Brain pericyte (primary cell): ENCODE results near the gene CUTA.
A peak's percentile ranks its signal among the peaks of the same experiment; 100 is the strongest.
"Not testable (repeated sequence)": the region's sequence is repeated elsewhere in the genome, so short reads cannot be mapped to it uniquely, and the experiment has no call there.

Experiments
- DNase-seq: peaks from one replicate; pipeline ENCODE4 v3.0.0-alpha.2; 2012; ENCODE audit warnings: low read depth, low spot score

CUTA gene

GRCh38 chr6:33405386-33405940, 12.4 kb downstream of the CUTA start:
- DNase-seq = no peak

GRCh38 chr6:33404884-33405283, 13.0 kb downstream of the CUTA start:
- no peak for DNase-seq

- not testable (repeated sequence) for DNase-seq
Measured at GRCh38 chr6:33399881-33400280, 18.0 kb downstream of the CUTA start.

GRCh38 chr6:33398601-33399000, 19.3 kb downstream of the CUTA start:
- not testable (repeated sequence) for DNase-seq

GRCh38 chr6:33397541-33397940, 20.4 kb downstream of the CUTA start:
- no peak for DNase-seq

- DNase-seq = no peak
Measured at GRCh38 chr6:33392979-33393378, 24.9 kb downstream of the CUTA start.

- no peak for DNase-seq
Measured at GRCh38 chr6:33392595-33392948, 25.3 kb downstream of the CUTA start.

GRCh38 chr6:33391922-33392594, 25.8 kb downstream of the CUTA start:
- no peak for DNase-seq

- DNase-seq = peak; percentile 100
Measured at GRCh38 chr6:33391278-33391921, 26.5 kb downstream of the CUTA start, which contains the start of gene KIFC1. KIFC1 (plus strand) TSS chr6:33391823; CDS start chr6:33391986, 163 bp downstream.

GRCh38 chr6:33390767-33391277, 27.1 kb downstream of the CUTA start:
- DNase-seq = no peak

- DNase-seq = no peak
Measured at GRCh38 chr6:33390173-33390572, 27.7 kb downstream of the CUTA start.

- DNase-seq = no peak
Measured at GRCh38 chr6:33384581-33385020, 33.3 kb downstream of the CUTA start.

- DNase-seq = no peak
Measured at GRCh38 chr6:33383427-33384185, 34.3 kb downstream of the CUTA start.

GRCh38 chr6:33380272-33380981, 37.5 kb downstream of the CUTA start:
- DNase-seq = no peak

- not testable (repeated sequence) for DNase-seq
Measured at GRCh38 chr6:33379184-33379583, 38.7 kb downstream of the CUTA start.

GRCh38 chr6:33377171-33377570, 40.7 kb downstream of the CUTA start:
- DNase-seq = no peak

- no peak for DNase-seq
Measured at GRCh38 chr6:33375143-33375671, 42.7 kb downstream of the CUTA start.

- no peak for DNase-seq
Measured at GRCh38 chr6:33373960-33374910, 43.7 kb downstream of the CUTA start.

GRCh38 chr6:33372526-33373123, 45.3 kb downstream of the CUTA start:
- DNase-seq = no peak

GRCh38 chr6:33371901-33372300, 46.0 kb downstream of the CUTA start:
- not testable (repeated sequence) for DNase-seq
